Activated B cell treated with CpG ODN at 0.5 μM for 24 hours (primary cell): Measurements from ENCODE around the gene MARK4. TPM values are rescaled to one million over a fixed set of nuclear protein-coding genes. Genes with fewer than 3 reads are reported as not detected.

Experiments
- ATAC-seq: fragments of 200-7000 bp; cut with Tn5 transposase; one replicate; pipeline ENCODE4 v1.10.0; 2021; ENCODE audit warnings: low read depth, mild to moderate bottlenecking, moderate library complexity
- CTCF ChIA-PET: fragments of 350-600 bp; sonication (Branson Sonifier 250); formaldehyde crosslinking; loops from one replicate; lab custom pipeline; 2021; ENCODE audit warnings: antibody characterized with exemption; lab: Charles Lee
- POLR2A ChIA-PET: fragments of 350-600 bp; sonication (Branson Sonifier 250); formaldehyde crosslinking; loops from one replicate; lab custom pipeline; 2021; ENCODE audit warnings: antibody characterized with exemption; lab: Charles Lee
- DNase-seq: peaks from one replicate; pipeline ENCODE4 v3.0.0; 2022
- H3K27ac Mint-ChIP-seq: one replicate; pipeline ENCODE4 v1.8.0; 2020; ENCODE audit warnings: mixed read lengths
- H3K27me3 Mint-ChIP-seq: one replicate; pipeline ENCODE4 v1.8.0; 2021; ENCODE audit warnings: mixed read lengths
- H3K36me3 Mint-ChIP-seq: one replicate; pipeline ENCODE4 v1.8.0; 2021; ENCODE audit warnings: low read depth, mixed read lengths
- H3K4me1 Mint-ChIP-seq: one replicate; pipeline ENCODE4 v1.8.0; 2021; ENCODE audit warnings: mixed read lengths
- H3K4me3 Mint-ChIP-seq: one replicate; pipeline ENCODE4 v1.8.0; 2020; ENCODE audit warnings: mild to moderate bottlenecking, mixed read lengths
- H3K9me3 Mint-ChIP-seq: one replicate; pipeline ENCODE4 v1.8.0; 2020; ENCODE audit warnings: mixed read lengths
- intact Hi-C: fragments of 100-400 bp; cut with micrococcal nuclease; formaldehyde crosslinking; loops from one replicate; pipeline ENCODE4 v1.15.1; 2024
- total RNA-seq: library from RNA; stranded (reverse); gene quantifications from 2 replicates; pipeline ENCODE4 v1.2.3, GENCODE V29; 2022
- TF ChIP-seq, protein P1 (sequence below): fragments of 200-600 bp; IDR thresholded peaks from one replicate; pipeline ENCODE4 v1.8.0; 2022; ENCODE audit warnings: antibody characterized with exemption, mild to moderate bottlenecking

Gene MARK4
- total RNA-seq, 1 donor from 2014 or later, result 26.0 TPM

DNA sequence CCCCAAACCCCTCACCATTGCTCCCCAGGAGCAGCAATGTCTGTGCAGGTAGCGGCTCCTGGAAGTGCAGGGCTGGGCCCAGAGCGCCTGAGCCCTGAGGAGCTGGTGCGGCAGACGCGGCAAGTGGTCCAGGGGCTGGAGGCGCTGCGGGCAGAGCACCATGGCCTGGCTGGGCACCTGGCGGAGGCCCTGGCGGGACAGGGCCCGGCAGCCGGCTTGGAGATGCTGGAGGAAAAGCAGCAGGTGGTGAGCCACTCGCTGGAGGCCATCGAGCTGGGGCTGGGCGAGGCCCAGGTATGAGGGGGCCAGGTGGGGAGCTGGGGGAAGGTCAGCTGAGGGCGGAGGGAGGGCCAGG, 94.4 kb downstream of the MARK4 start:
- TF ChIP-seq, protein P1, sequence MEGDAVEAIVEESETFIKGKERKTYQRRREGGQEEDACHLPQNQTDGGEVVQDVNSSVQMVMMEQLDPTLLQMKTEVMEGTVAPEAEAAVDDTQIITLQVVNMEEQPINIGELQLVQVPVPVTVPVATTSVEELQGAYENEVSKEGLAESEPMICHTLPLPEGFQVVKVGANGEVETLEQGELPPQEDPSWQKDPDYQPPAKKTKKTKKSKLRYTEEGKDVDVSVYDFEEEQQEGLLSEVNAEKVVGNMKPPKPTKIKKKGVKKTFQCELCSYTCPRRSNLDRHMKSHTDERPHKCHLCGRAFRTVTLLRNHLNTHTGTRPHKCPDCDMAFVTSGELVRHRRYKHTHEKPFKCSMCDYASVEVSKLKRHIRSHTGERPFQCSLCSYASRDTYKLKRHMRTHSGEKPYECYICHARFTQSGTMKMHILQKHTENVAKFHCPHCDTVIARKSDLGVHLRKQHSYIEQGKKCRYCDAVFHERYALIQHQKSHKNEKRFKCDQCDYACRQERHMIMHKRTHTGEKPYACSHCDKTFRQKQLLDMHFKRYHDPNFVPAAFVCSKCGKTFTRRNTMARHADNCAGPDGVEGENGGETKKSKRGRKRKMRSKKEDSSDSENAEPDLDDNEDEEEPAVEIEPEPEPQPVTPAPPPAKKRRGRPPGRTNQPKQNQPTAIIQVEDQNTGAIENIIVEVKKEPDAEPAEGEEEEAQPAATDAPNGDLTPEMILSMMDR, result no peak
- H3K9me3 Mint-ChIP-seq, result no peaks in the 10 kb centered on the region
- DNase-seq (no peak), ATAC-seq (no peak)
- CTCF ChIA-PET, result no interaction called here
- POLR2A ChIA-PET, result no interaction called here
- no peak overlapping the region for H3K4me3 Mint-ChIP-seq
- H3K4me1 Mint-ChIP-seq, result no peaks in the 10 kb centered on the region
- H3K36me3 Mint-ChIP-seq, result peaks cover 2% of the 10 kb centered on the region
- intact Hi-C loops, result no loop called here
- H3K27ac Mint-ChIP-seq, result no peak overlapping the region
- peaks cover 10% of the 10 kb centered on the region for H3K27me3 Mint-ChIP-seq

DNA sequence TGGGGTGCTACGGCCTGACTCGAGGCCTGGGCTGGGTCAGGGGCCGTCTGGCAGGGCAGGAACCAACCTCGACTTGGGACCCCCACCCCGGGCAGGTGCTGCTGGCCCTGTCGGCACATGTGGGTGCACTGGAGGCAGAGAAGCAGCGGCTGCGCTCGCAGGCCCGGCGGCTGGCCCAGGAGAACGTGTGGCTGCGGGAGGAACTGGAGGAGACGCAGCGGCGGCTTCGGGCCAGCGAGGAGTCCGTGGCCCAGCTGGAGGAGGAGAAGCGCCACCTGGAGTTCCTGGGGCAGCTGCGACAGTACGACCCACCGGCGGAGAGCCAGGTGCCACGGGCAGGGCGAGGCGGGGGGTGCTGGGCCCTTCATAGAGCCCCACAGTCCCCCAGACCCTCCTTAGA, 95.4 kb downstream of the MARK4 start:
- CTCF ChIA-PET, result no interaction called here
- no peak for ATAC-seq
- TF ChIP-seq, protein P1, result no peak
- no peak overlapping the region for H3K27ac Mint-ChIP-seq
- intact Hi-C loops, result no loop called here
- H3K36me3 Mint-ChIP-seq, result peaks cover 8% of the 10 kb centered on the region
- H3K4me1 Mint-ChIP-seq, result no peaks in the 10 kb centered on the region
- POLR2A ChIA-PET, result no interaction called here
- H3K9me3 Mint-ChIP-seq, result no peaks in the 10 kb centered on the region
- DNase-seq, result no peak
- H3K4me3 Mint-ChIP-seq, result no peak overlapping the region
- peaks cover 10% of the 10 kb centered on the region for H3K27me3 Mint-ChIP-seq

DNA sequence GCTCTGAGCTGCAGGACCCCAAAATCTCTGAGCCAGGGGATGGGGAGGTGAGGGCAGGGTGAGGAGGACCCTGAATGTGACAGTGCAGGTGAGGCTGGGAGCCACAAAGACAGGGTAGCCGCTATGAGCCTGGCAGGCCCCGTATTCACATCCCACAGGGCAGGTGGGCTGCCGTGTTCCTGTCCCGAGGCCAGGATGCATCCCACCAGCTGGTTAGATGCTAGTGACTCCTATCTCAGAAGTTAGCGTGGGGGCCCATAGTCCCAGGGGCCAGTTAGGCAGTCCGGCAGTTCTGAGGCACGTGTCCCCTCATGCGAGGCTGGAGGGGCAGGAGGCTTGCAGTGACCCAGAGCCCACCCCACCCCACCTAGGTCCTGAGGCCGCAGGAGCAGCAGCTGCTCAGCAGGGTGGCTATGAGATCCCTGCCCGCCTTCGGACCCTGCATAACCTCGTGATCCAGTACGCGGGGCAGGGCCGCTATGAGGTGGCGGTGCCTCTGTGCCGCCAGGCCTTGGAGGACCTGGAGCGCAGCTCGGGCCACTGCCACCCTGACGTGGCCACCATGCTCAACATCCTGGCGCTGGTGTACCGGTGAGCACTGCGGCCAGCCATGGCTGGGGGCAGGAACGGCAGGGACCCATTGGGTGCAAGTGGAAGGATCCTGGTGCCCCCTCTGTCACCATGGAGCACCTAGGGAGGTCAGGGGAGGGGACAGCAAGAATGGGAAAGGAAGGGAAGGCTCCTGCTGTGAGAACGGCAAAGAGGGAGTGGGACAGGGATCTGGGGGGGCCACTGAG, 96.7 kb downstream of the MARK4 start:
- TF ChIP-seq, protein P1, result no peak
- peaks cover 10% of the 10 kb centered on the region for H3K27me3 Mint-ChIP-seq
- no peaks in the 10 kb centered on the region for H3K4me1 Mint-ChIP-seq
- ChIA-PET CTCF (no interaction called here), POLR2A (no interaction called here)
- H3K4me3 Mint-ChIP-seq, result no peak overlapping the region
- no peaks in the 10 kb centered on the region for H3K9me3 Mint-ChIP-seq
- no peak overlapping the region for H3K27ac Mint-ChIP-seq
- DNase-seq (no peak), ATAC-seq (no peak)
- intact Hi-C loops, result no loop called here
- H3K36me3 Mint-ChIP-seq, result peaks cover 15% of the 10 kb centered on the region

DNA sequence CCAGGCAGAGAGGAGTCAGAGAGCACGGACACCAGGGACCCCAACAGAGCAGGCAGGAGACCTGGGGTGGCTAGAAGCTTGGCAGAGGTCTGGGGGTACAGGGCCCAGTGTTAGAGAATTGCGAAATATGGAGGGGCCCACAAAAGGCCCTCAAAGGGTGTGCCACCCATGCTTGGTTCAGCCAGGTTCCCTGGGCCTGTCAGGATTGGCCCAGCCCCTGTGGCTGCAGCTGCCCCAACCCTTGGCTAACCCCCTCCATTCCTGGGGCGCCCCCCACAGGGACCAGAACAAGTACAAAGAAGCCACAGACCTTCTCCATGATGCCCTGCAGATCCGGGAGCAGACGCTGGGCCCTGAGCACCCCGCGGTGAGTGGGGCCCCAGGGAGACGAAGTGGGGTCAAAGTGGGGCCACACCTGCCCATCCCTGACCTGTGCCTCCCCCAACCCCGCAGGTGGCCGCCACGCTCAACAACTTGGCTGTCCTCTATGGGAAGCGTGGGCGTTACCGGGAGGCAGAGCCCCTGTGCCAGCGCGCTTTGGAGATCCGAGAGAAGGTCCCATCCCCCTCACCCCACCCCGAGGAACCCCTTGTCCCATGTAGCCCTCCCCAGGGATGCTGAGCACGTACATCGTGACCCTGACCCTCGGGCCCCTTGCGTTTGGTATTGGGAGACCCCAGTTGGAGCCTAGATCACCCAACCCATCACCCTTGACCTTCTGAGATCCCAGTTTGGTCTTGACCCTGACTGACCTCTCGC, 97.5 kb downstream of the MARK4 start:
- TF ChIP-seq, protein P1, result no peak
- POLR2A ChIA-PET, result no interaction called here
- DNase-seq (no peak), ATAC-seq (no peak)
- H3K27me3 Mint-ChIP-seq, result peaks cover 10% of the 10 kb centered on the region
- H3K36me3 Mint-ChIP-seq, result peaks cover 21% of the 10 kb centered on the region
- no peaks in the 10 kb centered on the region for H3K4me1 Mint-ChIP-seq
- H3K9me3 Mint-ChIP-seq, result no peaks in the 10 kb centered on the region
- no peak overlapping the region for H3K4me3 Mint-ChIP-seq
- CTCF ChIA-PET, result no interaction called here
- intact Hi-C loops, result no loop called here
- H3K27ac Mint-ChIP-seq, result no peak overlapping the region

DNA sequence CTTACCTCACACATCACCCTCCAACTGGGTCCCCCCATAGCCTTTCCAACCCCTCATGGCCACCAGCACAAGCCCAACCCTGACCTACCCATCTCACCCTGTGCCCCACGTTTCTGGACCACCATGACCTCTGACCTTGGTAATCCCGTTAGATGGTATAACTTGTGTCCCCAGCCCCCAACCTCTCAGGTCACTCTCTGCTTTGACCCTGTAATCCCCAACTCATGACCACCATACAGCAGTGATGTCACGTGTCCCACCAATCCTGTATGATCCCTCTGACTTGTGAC, 98.0 kb downstream of the MARK4 start:
- H3K36me3 Mint-ChIP-seq, result peaks cover 22% of the 10 kb centered on the region
- no peaks in the 10 kb centered on the region for H3K9me3 Mint-ChIP-seq

More for the DNA sequence above, 98.0 kb downstream of the MARK4 start:
- intact Hi-C loops, result no loop called here
- no peak overlapping the region for H3K4me3 Mint-ChIP-seq
- peaks cover 7% of the 10 kb centered on the region for H3K27me3 Mint-ChIP-seq
- ATAC-seq, result no peak
- CTCF ChIA-PET, result no interaction called here
- POLR2A ChIA-PET, result no interaction called here
- no peaks in the 10 kb centered on the region for H3K4me1 Mint-ChIP-seq
- no peak for DNase-seq
- TF ChIP-seq, protein P1, result no peak
- H3K27ac Mint-ChIP-seq, result no peak overlapping the region
